Measurements from ENCODE around the gene KRTAP10-4.
"Not testable (repeated sequence)": the region's sequence is repeated elsewhere in the genome, so short reads cannot be mapped to it uniquely, and the experiment has no call there.

The KRTAP10-4 gene

GRCh38 chr21:44557491-44558328 lies 15.8 kb upstream of the KRTAP10-4 start:
- no peak for DNase-seq (ENCODE audit: low spot score)

- not testable (repeated sequence) for DNase-seq (ENCODE audit: low spot score)
Measured at GRCh38 chr21:44558329-44558675, 15.2 kb upstream of the KRTAP10-4 start.

- no peak for DNase-seq (ENCODE audit: low spot score)
Measured at GRCh38 chr21:44558695-44559094, 14.8 kb upstream of the KRTAP10-4 start, which contains the start of gene KRTAP10-3. Gene KRTAP10-3 (minus strand): TSS chr21:44558795. CDS start chr21:44558715, 80 bp downstream.

GRCh38 chr21:44564099-44564498 lies 9.4 kb upstream of the KRTAP10-4 start:
- no peak for DNase-seq (ENCODE audit: low spot score)

- DNase-seq (ENCODE audit: low spot score) = no peak
Measured at GRCh38 chr21:44564886-44565598, 8.5 kb upstream of the KRTAP10-4 start.

- DNase-seq (ENCODE audit: low spot score) = no peak
Measured at GRCh38 chr21:44566403-44566802, 7.1 kb upstream of the KRTAP10-4 start.

GRCh38 chr21:44567481-44568171 lies 5.9 kb upstream of the KRTAP10-4 start:
- DNase-seq (ENCODE audit: low spot score) = no peak

GRCh38 chr21:44568261-44568660 lies 5.3 kb upstream of the KRTAP10-4 start:
- DNase-seq (ENCODE audit: low spot score) = no peak

- no peak for DNase-seq (ENCODE audit: low spot score)
Measured at GRCh38 chr21:44568667-44569556, 4.6 kb upstream of the KRTAP10-4 start.

- no peak for DNase-seq (ENCODE audit: low spot score)
Measured at GRCh38 chr21:44569861-44570517, 3.5 kb upstream of the KRTAP10-4 start.

GRCh38 chr21:44571296-44571695 lies 2.2 kb upstream of the KRTAP10-4 start:
- DNase-seq (ENCODE audit: low spot score) = no peak

- DNase-seq (ENCODE audit: low spot score) = no peak
Measured at GRCh38 chr21:44571844-44572782, 1.4 kb upstream of the KRTAP10-4 start.

GRCh38 chr21:44572959-44573583 lies 458 bp upstream of the KRTAP10-4 start:
- no peak for DNase-seq (ENCODE audit: low spot score)

GRCh38 chr21:44574457-44575306 lies 1.2 kb downstream of the KRTAP10-4 start:
- DNase-seq (ENCODE audit: low spot score) = no peak

- no peak for DNase-seq (ENCODE audit: low spot score)
Measured at GRCh38 chr21:44575307-44576024, 1.9 kb downstream of the KRTAP10-4 start.

GRCh38 chr21:44576025-44576420 lies 2.5 kb downstream of the KRTAP10-4 start:
- no peak for DNase-seq (ENCODE audit: low spot score)

GRCh38 chr21:44578371-44579055 lies 5.0 kb downstream of the KRTAP10-4 start:
- DNase-seq (ENCODE audit: low spot score) = no peak
